ENCODE data around the gene DARS1.
"Not testable (repeated sequence)": the region's sequence is repeated elsewhere in the genome, so short reads cannot be mapped to it uniquely, and the experiment has no call there.

DARS1 gene

DNA sequence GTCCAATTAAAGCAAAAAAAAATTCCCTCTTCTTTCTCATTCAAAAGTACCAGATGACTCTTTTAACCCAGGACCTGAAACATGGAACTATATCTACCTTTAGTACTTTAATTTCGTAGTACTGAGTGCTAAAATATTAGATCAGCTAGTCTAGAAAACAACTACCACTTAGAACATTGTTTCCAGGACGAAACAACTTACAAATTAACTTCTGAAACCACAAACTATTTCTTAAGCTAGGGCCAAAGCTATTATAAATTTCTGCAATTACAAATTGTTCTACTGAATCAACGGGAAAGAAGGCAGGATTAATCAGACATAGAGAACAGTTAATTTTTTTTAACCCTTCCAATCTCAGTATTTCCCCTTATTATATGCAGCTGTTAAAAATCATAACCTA, 39.9 kb downstream of the DARS1 start:
- DNase-seq (ENCODE audit: low read depth) = no peak

DNA sequence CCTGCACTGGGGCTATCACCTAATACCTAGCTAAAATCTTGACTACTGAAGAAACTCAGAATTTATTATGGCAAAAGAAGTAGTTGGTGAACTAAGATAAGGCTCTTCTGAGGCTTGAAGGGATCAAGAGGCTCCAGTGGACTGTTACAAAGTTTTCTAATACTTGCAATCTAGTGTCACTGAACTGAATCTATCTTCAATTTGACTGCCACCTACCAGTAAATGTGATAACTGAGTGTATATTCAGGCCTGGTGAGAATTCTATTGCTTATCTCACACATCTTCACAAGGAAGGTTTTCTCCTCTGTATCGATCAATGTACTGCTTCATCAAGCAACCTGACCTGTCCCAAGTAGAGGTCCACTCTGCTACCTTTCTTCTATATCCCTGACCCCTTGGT, 40.8 kb downstream of the DARS1 start:
- DNase-seq (ENCODE audit: low read depth) = no peak

GRCh38 chr2:135942936-135943688, 42.3 kb downstream of the DARS1 start:
- no peak for DNase-seq (ENCODE audit: low read depth)

- DNase-seq (ENCODE audit: low read depth) = no peak
These were observed 48.9 kb downstream of the DARS1 start for GRCh38 chr2:135936524-135936923.

DNA sequence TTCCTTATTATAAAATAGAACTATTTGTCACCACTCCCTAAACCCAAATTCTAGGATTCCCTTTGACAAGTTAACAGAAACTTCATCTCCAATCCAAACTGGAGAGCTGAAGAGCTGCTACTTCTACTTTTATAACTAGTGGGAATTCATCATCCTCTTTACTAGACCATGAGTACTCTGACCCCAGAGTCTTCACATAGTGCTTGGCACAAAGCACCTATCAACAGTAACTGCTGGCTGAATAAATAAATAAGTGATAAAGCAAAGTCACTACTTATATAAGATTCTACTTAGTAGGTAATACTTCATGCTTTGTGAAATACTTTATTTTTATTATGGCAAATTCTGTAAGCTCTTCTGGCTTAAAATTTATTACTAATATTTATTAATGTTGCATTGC, 49.5 kb downstream of the DARS1 start:
- no peak for DNase-seq (ENCODE audit: low read depth)

GRCh38 chr2:135931776-135932443, 53.5 kb downstream of the DARS1 start:
- DNase-seq (ENCODE audit: low read depth) = no peak

GRCh38 chr2:135926605-135927004, 58.8 kb downstream of the DARS1 start:
- DNase-seq (ENCODE audit: low read depth) = no peak

DNA sequence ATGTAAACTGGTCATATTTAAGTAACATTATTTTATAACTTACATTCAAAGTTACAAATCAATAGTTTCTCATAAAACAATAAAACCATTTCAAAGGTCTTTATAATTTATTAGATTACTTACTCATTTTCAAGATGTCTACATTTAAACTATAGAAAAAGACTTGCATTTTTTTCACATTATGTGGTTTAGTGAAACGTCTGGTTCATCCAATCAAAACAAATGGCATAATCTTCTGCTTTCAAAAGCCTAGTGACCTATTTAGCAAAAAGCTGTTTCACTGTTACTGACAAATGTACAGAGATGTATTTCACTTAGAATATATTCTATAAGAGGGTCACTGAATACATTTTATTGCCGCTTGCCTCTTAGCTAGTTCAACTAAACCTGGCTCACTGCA, 59.9 kb downstream of the DARS1 start:
- DNase-seq (ENCODE audit: low read depth) = no peak

DNA sequence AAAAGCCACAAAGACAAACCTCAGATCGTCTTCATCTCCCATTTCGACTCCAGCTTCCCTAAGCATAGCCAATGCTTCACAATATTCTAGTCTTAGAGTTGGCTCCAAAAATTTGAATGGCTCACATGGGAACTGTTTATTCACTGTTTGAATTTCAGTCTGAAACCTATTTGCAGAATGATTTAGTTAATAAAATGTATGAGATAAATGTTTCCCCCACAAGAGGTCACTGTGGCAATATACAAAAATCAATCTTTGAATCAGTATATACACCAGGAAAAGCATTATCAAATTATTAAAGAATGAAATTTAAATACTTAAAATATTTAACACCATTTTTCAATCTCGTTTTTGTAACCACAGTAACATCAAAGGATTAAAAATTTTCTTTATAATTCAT, 69.2 kb downstream of the DARS1 start:
- DNase-seq (ENCODE audit: low read depth) = no peak

- no peak for DNase-seq (ENCODE audit: low read depth)
These were observed 70.9 kb downstream of the DARS1 start for GRCh38 chr2:135914485-135914884.

GRCh38 chr2:135913727-135914365, 71.6 kb downstream of the DARS1 start:
- no peak for DNase-seq (ENCODE audit: low read depth)

GRCh38 chr2:135909976-135910375, 75.5 kb downstream of the DARS1 start:
- no peak for DNase-seq (ENCODE audit: low read depth)

DNA sequence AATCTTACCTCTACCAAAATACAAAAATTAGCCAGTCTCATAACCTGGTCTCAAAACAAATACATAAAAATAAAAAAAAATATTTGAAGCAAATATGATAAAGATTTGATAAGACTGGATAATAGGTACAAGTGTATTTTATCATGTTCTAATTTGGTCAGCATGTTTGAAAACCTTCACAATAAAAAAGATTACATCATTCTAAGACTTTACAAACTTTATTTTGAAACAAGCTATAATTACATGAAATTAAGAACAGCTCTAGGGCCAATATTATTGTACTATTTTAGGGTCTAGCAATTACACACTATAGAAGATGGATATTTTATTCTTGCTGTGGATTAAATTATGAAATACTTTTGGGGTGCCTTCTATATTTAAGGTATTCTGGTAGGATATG, 79.7 kb downstream of the DARS1 start:
- no peak for DNase-seq (ENCODE audit: low read depth)

DNA sequence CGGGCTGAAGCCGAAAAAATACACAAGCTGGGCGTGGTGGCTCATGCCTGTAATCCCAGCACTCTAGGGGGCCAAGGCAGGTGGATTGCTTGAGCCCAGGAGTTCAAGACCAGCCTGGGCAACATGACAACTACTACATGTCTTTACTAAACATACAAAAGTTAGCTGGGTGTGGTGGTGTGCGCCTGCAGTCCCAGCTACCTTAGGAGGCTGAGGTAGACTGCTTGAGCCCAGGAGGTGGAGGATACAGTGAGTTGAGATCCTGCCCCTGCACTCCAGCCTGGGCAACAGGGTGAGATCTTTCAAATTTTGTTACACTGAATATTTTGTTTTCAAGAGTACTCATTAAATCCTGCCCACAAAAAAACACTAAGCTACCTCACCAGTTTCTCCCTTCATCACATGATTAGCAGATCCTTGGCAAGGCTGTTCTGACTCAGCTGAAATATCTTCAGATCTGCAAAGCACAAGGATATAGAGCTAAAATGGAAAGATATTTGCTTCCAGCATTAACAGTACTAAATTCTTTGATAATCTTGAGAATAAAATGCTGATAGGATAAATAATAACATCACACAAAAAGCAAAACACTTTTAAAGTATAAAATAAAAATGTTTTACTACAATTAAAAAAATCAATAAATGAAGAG, 81.0 kb downstream of the DARS1 start:
- no peak for DNase-seq (ENCODE audit: low read depth)

- no peak for DNase-seq (ENCODE audit: low read depth)
These were observed 81.8 kb downstream of the DARS1 start for GRCh38 chr2:135903650-135904049.

DNA sequence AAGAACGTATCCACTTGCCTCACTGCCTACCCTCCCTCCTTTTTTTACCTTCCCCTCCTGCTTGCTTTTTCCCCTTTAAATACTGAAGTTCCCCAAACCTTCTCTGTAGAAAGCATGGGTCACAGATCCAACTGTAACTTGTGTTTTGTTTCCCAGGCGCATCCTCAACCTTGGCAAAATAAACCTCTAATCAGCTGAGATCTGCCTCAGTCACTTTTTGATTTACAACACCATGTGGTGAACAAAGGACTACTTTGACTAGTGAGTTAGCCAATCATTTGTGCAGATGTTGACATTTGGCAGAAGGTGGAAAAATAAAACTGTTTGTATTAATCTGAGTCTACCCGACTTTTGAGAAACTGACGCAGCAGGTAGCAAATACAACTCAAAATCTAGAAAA, 85.9 kb downstream of the DARS1 start:
- no peak for DNase-seq (ENCODE audit: low read depth)

- no peak for DNase-seq (ENCODE audit: low read depth)
These were observed 87.1 kb downstream of the DARS1 start for GRCh38 chr2:135898234-135898786.

GRCh38 chr2:135894930-135895329, 90.5 kb downstream of the DARS1 start:
- DNase-seq (ENCODE audit: low read depth) = no peak

DNA sequence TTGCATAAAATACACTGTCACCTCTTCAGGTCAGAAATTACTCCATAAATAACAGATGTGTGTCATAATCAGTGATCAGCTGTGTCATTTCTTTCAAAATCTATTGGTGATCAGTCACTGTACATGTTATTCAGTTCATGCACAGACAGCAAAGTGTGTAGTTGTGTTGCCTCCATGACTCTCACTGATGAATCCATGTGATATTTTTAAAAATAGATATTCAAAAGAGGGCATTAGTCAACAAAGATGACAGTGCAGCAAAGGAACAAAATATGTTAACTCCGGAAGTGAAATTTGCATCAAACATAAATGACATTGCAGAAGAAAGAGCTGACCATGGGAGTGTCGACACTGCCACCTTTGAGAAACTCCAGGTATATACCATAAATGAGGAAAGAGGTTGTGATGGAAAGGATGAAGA, 92.0 kb downstream of the DARS1 start:
- DNase-seq (ENCODE audit: low read depth) = no peak

DNA sequence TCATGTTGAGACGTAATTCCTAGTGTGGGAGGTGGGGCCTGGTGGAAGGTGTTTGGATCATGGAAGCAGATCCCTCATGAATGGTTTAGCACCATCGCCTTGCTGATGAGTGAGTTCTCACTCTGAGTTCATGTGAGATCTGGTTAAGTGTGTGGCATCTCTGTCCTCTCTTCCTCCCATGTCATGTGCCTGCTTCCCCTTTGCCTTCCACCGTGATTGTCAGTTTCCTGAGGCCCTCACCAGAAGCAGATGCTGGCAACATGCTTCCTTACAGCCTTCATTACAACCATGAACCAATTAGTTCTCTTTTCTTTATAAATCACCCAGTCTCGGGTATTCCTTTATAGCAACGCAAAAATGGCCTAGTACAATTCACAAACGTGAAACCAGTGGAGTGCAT, 94.6 kb downstream of the DARS1 start:
- no peak for DNase-seq (ENCODE audit: low read depth)

- DNase-seq (ENCODE audit: low read depth) = no peak
These were observed 95.3 kb downstream of the DARS1 start for GRCh38 chr2:135890149-135890548.

GRCh38 chr2:135888587-135888986, 96.8 kb downstream of the DARS1 start:
- DNase-seq (ENCODE audit: low read depth) = not testable (repeated sequence)

DNA sequence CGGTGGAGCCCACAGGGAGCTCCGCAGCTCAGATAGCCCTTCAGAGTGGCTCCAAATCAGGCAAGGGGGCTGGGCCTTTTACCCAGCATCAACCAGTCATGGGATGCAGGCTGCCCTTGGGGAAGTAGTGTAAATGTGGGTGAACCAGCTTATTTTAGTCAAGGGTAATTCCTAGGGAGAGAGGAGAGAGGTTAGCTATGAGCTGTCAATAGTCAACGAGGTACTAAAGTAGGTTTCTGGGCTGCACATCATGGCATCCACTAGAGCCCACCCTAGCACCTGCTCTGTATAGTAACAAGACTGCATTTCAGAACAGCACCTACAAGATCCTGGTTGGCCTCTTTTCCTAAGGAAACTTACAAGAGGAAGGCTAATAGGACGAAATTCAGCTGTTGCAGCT, 99.7 kb downstream of the DARS1 start:
- no peak for DNase-seq (ENCODE audit: low read depth)
